Measurements from ENCODE around the gene MYO3B.

- TF ChIP-seq CTCF (IDR thresholded peaks at IDR 0.05) (no peak), EZH2 (IDR thresholded peaks at IDR 0.05) (no peak)
Measured at GRCh38 chr2:170433448-170433847, 255.5 kb downstream of the MYO3B start.
